Measurements from ENCODE around the gene LSMEM2. TPM values are rescaled to one million over a fixed set of nuclear protein-coding genes. Genes with fewer than 3 reads are reported as not detected.

LSMEM2 gene
- total and polyA plus RNA-seq, 2 of the 8 experiments (the other 6 are each of a cell fraction or from before 2014, with no cell fraction given): 0.58 to 0.68 TPM

- TF ChIP-seq CHD7 (IDR thresholded peaks at IDR 0.05; ENCODE audit: insufficient replicate concordance, low read length) (no peak), SAP30 (IDR thresholded peaks at IDR 0.05; ENCODE audit: insufficient read depth, insufficient replicate concordance, low read length) (no peak), SIRT6 (IDR thresholded peaks at IDR 0.05; ENCODE audit: low read length) (no peak), RBBP5 (IDR thresholded peaks at IDR 0.05; ENCODE audit: borderline replicate concordance, low read depth, low read length) (no peak), CBX8 (IDR thresholded peaks at IDR 0.05; ENCODE audit: borderline replicate concordance, low read depth, low read length) (no peak), TAF1 (IDR thresholded peaks at IDR 0.05; ENCODE audit: low read depth, low read length) (no peak), KDM4A (IDR thresholded peaks at IDR 0.05; ENCODE audit: low read depth, low read length, severe bottlenecking) (no peak)
These were observed 44.3 kb downstream of the LSMEM2 start (continued) for GRCh38 chr3:50323092-50323600.
